IMR-90 (cell line): ENCODE data around the gene GAB1. TPM values are rescaled to one million over a fixed set of nuclear protein-coding genes. Genes with fewer than 3 reads are reported as not detected.

Experiments used
- ATAC-seq: fragments of 200-7000 bp; cut with Tn5 transposase; 2 replicates; pipeline ENCODE4 v1.9.1; 2020; ENCODE audit warnings: low read depth, mild to moderate bottlenecking, moderate library complexity
- BruUV-seq: library from RNA; stranded (reverse); fragments of 400-500 nt; replicated peaks from 2 replicates; lab custom pipeline; 2021; lab: Mats Ljungman, UMichigan
- CTCF ChIA-PET: fragments of 300-600 bp; formaldehyde crosslinking; extraction: SDS; loops from one replicate; lab custom pipeline; 2021; ENCODE audit warnings: antibody characterized with exemption; lab: Yijun Ruan, JAX
- POLR2A ChIA-PET: fragments of 300-600 bp; sonication (Branson Sonifier 250); formaldehyde crosslinking; loops from one replicate; lab custom pipeline; 2022; ENCODE audit warnings: antibody characterized with exemption; ENCODE audit not compliant: unreplicated experiment; lab: Charles Lee
- DNase-seq: peaks from one replicate; pipeline ENCODE4 v3.0.0; 2013
- H2AFZ ChIP-seq: replicated peaks from 2 replicates; pipeline ENCODE3; 2013; ENCODE audit warnings: low read length, mild to moderate bottlenecking; ENCODE audit not compliant: poor library complexity
- H2AK5ac ChIP-seq: 2 replicates; pipeline ENCODE4 v1.6.1; 2013; ENCODE audit warnings: low read depth, low read length, inconsistent platforms
- H2AK9ac ChIP-seq: replicated peaks from 2 replicates; pipeline ENCODE3; 2013; ENCODE audit warnings: mild to moderate bottlenecking, low read depth, low read length, moderate library complexity; ENCODE audit not compliant: poor library complexity
- H2BK120ac ChIP-seq: 2 replicates; pipeline ENCODE4 v1.6.1; 2013; ENCODE audit warnings: low read depth, low read length, inconsistent platforms
- H2BK15ac ChIP-seq: 3 replicates; pipeline ENCODE4 v1.6.1; 2013; ENCODE audit warnings: low read depth, low read length, inconsistent platforms
- H2BK20ac ChIP-seq: 2 replicates; pipeline ENCODE4 v1.6.1; 2013; ENCODE audit warnings: low read depth, mild to moderate bottlenecking, inconsistent platforms, low read length, moderate library complexity
- H2BK5ac ChIP-seq: 2 replicates; pipeline ENCODE4 v1.6.1; 2013; ENCODE audit warnings: mild to moderate bottlenecking, low read depth, low read length, inconsistent platforms; ENCODE audit not compliant: poor library complexity, severe bottlenecking
- H3K14ac ChIP-seq: replicated peaks from 2 replicates; pipeline ENCODE4 v1.6.1; 2013; ENCODE audit warnings: low read depth, low read length, inconsistent platforms
- H3K18ac ChIP-seq: 2 replicates; pipeline ENCODE4 v1.6.1; 2013; ENCODE audit warnings: low read depth, low read length, control low read depth
- H3K23ac ChIP-seq: 2 replicates; pipeline ENCODE4 v1.6.1; 2013; ENCODE audit warnings: low read depth, low read length, inconsistent platforms
- H3K27ac ChIP-seq: 2 replicates; pipeline ENCODE4 v1.5.1; 2013; ENCODE audit warnings: mild to moderate bottlenecking, control low read depth, low read length; ENCODE audit not compliant: insufficient read depth
- H3K27me3 ChIP-seq: 2 replicates; pipeline ENCODE4 v1.6.1; 2013; ENCODE audit warnings: low read length; ENCODE audit not compliant: control insufficient read depth, insufficient read depth
- H3K36me3 ChIP-seq: 2 replicates; pipeline ENCODE4 v1.6.1; 2013; ENCODE audit warnings: low read length, mixed read lengths; ENCODE audit not compliant: control insufficient read depth, insufficient read depth
- H3K4ac ChIP-seq: 2 replicates; pipeline ENCODE4 v1.6.1; 2013; ENCODE audit warnings: low read depth, low read length, inconsistent platforms
- H3K4me1 ChIP-seq: 2 replicates; pipeline ENCODE4 v1.6.1; 2013; ENCODE audit warnings: low read length, mixed read lengths; ENCODE audit not compliant: control insufficient read depth, insufficient read depth
- H3K4me2 ChIP-seq: 2 replicates; pipeline ENCODE4 v1.6.1; 2013; ENCODE audit warnings: low read depth, mild to moderate bottlenecking, control low read depth, low read length, moderate library complexity
- H3K4me3 ChIP-seq: 2 replicates; pipeline ENCODE4 v1.5.1; 2013; ENCODE audit warnings: low read depth, mild to moderate bottlenecking, control low read depth, low read length, moderate library complexity; ENCODE audit not compliant: insufficient read depth
- H3K56ac ChIP-seq: 2 replicates; pipeline ENCODE4 v1.6.1; 2013; ENCODE audit warnings: low read length, inconsistent platforms; ENCODE audit not compliant: insufficient read depth; ENCODE audit errors: extremely low read depth
- H3K79me1 ChIP-seq, 2 experiments: 2 replicates each; pipeline ENCODE4 v1.6.1; 2013; ENCODE audit warnings: low read length in 2 of 2, inconsistent platforms in 1 of 2, low read depth in 1 of 2
- H3K9ac ChIP-seq: 2 replicates; pipeline ENCODE4 v1.6.1; 2013; ENCODE audit warnings: low read depth, low read length, control low read depth
- H3K9me1 ChIP-seq: 2 replicates; pipeline ENCODE4 v1.6.1; 2013; ENCODE audit warnings: low read length, inconsistent platforms; ENCODE audit not compliant: insufficient read depth
- H3K9me3 ChIP-seq: 2 replicates; pipeline ENCODE4 v1.6.1; 2013; ENCODE audit warnings: low read length; ENCODE audit not compliant: control insufficient read depth, insufficient read depth
- H4K20me1 ChIP-seq: 2 replicates; pipeline ENCODE4 v1.6.1; 2013; ENCODE audit warnings: low read length, inconsistent platforms; ENCODE audit not compliant: insufficient read depth
- H4K5ac ChIP-seq: 2 replicates; pipeline ENCODE4 v1.6.1; 2013; ENCODE audit warnings: mild to moderate bottlenecking, low read depth, low read length, control low read depth
- H4K8ac ChIP-seq, 2 experiments: 2 replicates each; pipeline ENCODE4 v1.6.1; 2013; ENCODE audit warnings: low read depth in 2 of 2, low read length in 2 of 2, control low read depth in 1 of 2, inconsistent platforms in 1 of 2
- H4K91ac ChIP-seq: 2 replicates; pipeline ENCODE4 v1.6.1; 2013; ENCODE audit warnings: low read depth, low read length, inconsistent platforms; ENCODE audit not compliant: insufficient read depth
- FOS ChIP-seq: fragments of 150-350 bp; IDR thresholded peaks from 2 replicates; pipeline ENCODE4 v1.6.1; 2016; ENCODE audit warnings: low read depth, low read length
- POLR2A ChIP-seq: IDR thresholded peaks from 2 replicates; pipeline ENCODE4 v1.6.1; 2012; ENCODE audit warnings: mild to moderate bottlenecking, low read depth, low read length
- WGBS, 2 experiments: methylation state at CpG; one replicate each; pipeline versions ENCODE4 v1.1.5 to v1.1.7; 2013; ENCODE audit warnings: missing lambda C conversion rate in 2 of 2; ENCODE audit not compliant: insufficient read length in 1 of 2; ENCODE audit errors: extremely low coverage in 2 of 2; 5-methylcytosine and 5-hydroxymethylcytosine counted together
- dilution Hi-C: fragments of 300-500 bp; cut with HindIII; formaldehyde crosslinking; loops from one replicate; pipeline ENCODE4 v1.14.3; 2018; ENCODE audit warnings: low sequenced_read_pairs; ENCODE audit not compliant: unreplicated experiment
- in situ Hi-C: fragments of 300-500 bp; cut with MboI; formaldehyde crosslinking; loops from 3 replicates; pipeline ENCODE4 v1.14.3; 2019; ENCODE audit warnings: low sequenced_read_pairs, inconsistent platforms, mixed read lengths
- intact Hi-C: fragments of 100-400 bp; cut with micrococcal nuclease; formaldehyde crosslinking; loops from 2 replicates; pipeline ENCODE4 v1.10.0; 2022
- polyA plus RNA-seq, 3 experiments: library from polyadenylated mRNA; depleted of rRNA; stranded (reverse); fragments of >200 nt; gene quantifications; 2 replicates each; pipeline ENCODE4 v1.2.3, GENCODE V29; 2012; ENCODE audit warnings: low replicate concordance in 1 of 3
- total RNA-seq: library from RNA; depleted of rRNA; stranded (reverse); fragments of >200 nt; gene quantifications from 2 replicates; pipeline ENCODE4 v1.2.3, GENCODE V29; 2012
- TF ChIP-seq, protein P1 (sequence below): conservative IDR thresholded peaks from 2 replicates; pipeline ENCODE4 v1.5.1; 2012; ENCODE audit warnings: mild to moderate bottlenecking, low read depth, low read length, improper control_type of control experiment
- TF ChIP-seq, protein P2 (sequence below): fragments of 150-350 bp; IDR thresholded peaks from 2 replicates; pipeline ENCODE4 v1.6.1; 2017; ENCODE audit warnings: mild to moderate bottlenecking, antibody characterized with exemption, low read length, low read depth

Gene GAB1
- total and polyA plus RNA-seq, 2 of the 4 experiments (the other 2 are of a cell fraction): 2.8 to 12.0 TPM

DNA sequence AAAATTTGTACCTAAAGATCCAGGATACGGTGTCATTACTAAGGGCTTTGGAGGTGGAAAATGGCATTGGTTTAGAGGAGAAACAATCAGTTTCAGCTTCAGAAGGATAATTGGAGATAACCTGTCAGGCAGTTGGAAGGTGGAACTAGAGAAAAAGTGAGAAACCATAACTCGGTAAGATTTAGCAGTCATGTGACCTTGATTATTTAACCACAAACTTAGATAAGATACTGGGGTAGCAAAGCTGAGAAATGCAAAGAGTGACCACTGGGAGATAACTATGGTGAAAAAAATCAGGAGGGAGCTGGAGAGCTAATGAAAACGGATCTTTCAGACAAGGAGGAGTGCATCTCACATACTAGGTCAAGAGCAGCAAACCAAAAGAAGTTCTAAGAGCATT is 118.5 kb downstream of the GAB1 start:
- BruUV-seq: no TSS peak
- Histone ChIP-seq H3K4ac (no peak overlapping the region), H2BK15ac (no peak overlapping the region)

More for the DNA sequence above, 118.5 kb downstream of the GAB1 start:
- dilution Hi-C loops (no loop called here), in situ Hi-C loops (no loop called here), intact Hi-C loops (no loop called here)
- TF ChIP-seq, protein P1, sequence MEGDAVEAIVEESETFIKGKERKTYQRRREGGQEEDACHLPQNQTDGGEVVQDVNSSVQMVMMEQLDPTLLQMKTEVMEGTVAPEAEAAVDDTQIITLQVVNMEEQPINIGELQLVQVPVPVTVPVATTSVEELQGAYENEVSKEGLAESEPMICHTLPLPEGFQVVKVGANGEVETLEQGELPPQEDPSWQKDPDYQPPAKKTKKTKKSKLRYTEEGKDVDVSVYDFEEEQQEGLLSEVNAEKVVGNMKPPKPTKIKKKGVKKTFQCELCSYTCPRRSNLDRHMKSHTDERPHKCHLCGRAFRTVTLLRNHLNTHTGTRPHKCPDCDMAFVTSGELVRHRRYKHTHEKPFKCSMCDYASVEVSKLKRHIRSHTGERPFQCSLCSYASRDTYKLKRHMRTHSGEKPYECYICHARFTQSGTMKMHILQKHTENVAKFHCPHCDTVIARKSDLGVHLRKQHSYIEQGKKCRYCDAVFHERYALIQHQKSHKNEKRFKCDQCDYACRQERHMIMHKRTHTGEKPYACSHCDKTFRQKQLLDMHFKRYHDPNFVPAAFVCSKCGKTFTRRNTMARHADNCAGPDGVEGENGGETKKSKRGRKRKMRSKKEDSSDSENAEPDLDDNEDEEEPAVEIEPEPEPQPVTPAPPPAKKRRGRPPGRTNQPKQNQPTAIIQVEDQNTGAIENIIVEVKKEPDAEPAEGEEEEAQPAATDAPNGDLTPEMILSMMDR: no peak
- no peak for TF ChIP-seq POLR2A
- TF ChIP-seq, protein P2, sequence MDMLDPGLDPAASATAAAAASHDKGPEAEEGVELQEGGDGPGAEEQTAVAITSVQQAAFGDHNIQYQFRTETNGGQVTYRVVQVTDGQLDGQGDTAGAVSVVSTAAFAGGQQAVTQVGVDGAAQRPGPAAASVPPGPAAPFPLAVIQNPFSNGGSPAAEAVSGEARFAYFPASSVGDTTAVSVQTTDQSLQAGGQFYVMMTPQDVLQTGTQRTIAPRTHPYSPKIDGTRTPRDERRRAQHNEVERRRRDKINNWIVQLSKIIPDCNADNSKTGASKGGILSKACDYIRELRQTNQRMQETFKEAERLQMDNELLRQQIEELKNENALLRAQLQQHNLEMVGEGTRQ: no peak
- TF ChIP-seq FOS: no peak
- H3K36me3 ChIP-seq: peaks cover 2% of the 10 kb centered on the region
- no peak overlapping the region for H3K23ac ChIP-seq
- ChIA-PET CTCF (no interaction called here), POLR2A (no interaction called here)
- H3K18ac ChIP-seq: no peak overlapping the region
- H3K4me3 ChIP-seq: no peak overlapping the region
- no peaks in the 10 kb centered on the region for H3K79me1 ChIP-seq
- WGBS, 2 experiments: 60% methylated on average over 1 of the region's 3 CpGs; no CpG with 5 or more reads in 1 of the 2 experiments
- no peak overlapping the region for H3K4me2 ChIP-seq
- no peak overlapping the region for H4K91ac ChIP-seq
- no peak overlapping the region for H2AK9ac ChIP-seq
- H3K56ac ChIP-seq: no peak overlapping the region
- H3K27ac ChIP-seq: no peak overlapping the region
- H2BK5ac ChIP-seq: no peak overlapping the region
- no peak overlapping the region for H3K14ac ChIP-seq
- H2BK20ac ChIP-seq: no peak overlapping the region
- no peaks in the 10 kb centered on the region for H3K9me1 ChIP-seq
- no peak for DNase-seq
- H3K27me3 ChIP-seq: no peaks in the 10 kb centered on the region
- H2AFZ ChIP-seq: no peak overlapping the region
- H2AK5ac ChIP-seq: no peak overlapping the region
- no peak overlapping the region for H2BK120ac ChIP-seq
- no peaks in the 10 kb centered on the region for H3K9me3 ChIP-seq
- H3K4me1 ChIP-seq: no peaks in the 10 kb centered on the region
- no peak overlapping the region for H4K8ac ChIP-seq
- no peak overlapping the region for H3K9ac ChIP-seq
- H4K5ac ChIP-seq: no peak overlapping the region
- no peaks in the 10 kb centered on the region for H4K20me1 ChIP-seq
- no peak for ATAC-seq
